ENCODE measurements around the gene RPS6KA5.

GRCh38 chr14:90886297-90886815, 174.1 kb downstream of the RPS6KA5 start:
- no peak for TF ChIP-seq CTCF (conservative IDR thresholded peaks at IDR 0.05; ENCODE audit: low read depth, low read length)
- TF ChIP-seq EZH2phosphoT487 (IDR thresholded peaks at IDR 0.05; ENCODE audit: borderline replicate concordance, low read length) = no peak

All from PC-3 (cell line).